HPDE6-E6E7 (cell line): ENCODE data around the gene DNM1.
"Not testable (repeated sequence)": the region's sequence is repeated elsewhere in the genome, so short reads cannot be mapped to it uniquely, and the experiment has no call there.

Experiments
- DNase-seq: peaks from one replicate; pipeline ENCODE4 v3.0.0; 2011; ENCODE audit warnings: missing footprints; ENCODE audit errors: extremely low spot score

The DNM1 gene

GRCh38 chr9:128178806-128179431, 24.3 kb upstream of the DNM1 start:
- DNase-seq = no peak

DNA sequence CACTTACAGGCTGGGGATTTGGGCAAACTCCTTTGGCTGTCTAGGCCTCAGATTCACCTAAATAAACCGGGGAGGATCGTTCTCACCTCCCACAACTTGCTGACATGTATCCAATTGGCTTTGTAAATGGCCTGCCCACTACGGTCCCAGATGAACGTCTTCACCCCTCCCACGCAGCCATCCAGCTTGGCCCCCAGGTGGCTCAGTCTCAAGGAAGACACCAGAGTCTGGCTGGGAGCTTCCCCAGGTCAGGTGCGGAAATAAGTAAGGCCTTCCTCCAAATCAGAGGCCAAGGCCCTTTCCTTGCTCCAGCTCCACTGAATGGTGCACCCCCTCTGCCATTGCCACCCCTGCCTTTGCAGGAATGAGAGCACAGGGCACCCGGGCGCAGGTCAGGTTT, 23.2 kb upstream of the DNM1 start:
- no peak for DNase-seq

- no peak for DNase-seq
These were observed 22.7 kb upstream of the DNM1 start for GRCh38 chr9:128180447-128180846.

- not testable (repeated sequence) for DNase-seq
These were observed 21.7 kb upstream of the DNM1 start for GRCh38 chr9:128181480-128181879.

- DNase-seq = no peak
These were observed 20.1 kb upstream of the DNM1 start for GRCh38 chr9:128182893-128183588.

GRCh38 chr9:128185979-128186965, 16.9 kb upstream of the DNM1 start:
- no peak for DNase-seq

- no peak for DNase-seq
These were observed 15.8 kb upstream of the DNM1 start for GRCh38 chr9:128187361-128187760.

DNA sequence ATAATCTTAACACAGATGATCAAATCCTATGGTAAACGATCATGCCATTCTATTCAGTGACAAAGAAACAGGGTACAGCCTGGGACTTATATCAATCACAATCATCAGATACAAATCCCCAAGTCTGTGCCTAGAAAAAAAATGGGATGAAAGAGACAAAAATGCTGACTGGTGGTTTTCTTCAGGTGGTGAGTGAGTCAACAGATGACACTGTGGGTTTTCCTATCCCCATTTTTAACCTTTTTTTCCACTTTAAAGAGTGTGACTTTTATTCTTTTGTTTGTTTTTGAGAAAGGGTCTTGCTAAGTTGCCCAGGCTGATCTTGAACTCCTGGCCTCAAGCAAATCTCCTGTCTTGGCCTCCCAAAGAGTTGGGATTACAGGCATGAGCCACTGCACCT, 15.0 kb upstream of the DNM1 start:
- no peak for DNase-seq

DNA sequence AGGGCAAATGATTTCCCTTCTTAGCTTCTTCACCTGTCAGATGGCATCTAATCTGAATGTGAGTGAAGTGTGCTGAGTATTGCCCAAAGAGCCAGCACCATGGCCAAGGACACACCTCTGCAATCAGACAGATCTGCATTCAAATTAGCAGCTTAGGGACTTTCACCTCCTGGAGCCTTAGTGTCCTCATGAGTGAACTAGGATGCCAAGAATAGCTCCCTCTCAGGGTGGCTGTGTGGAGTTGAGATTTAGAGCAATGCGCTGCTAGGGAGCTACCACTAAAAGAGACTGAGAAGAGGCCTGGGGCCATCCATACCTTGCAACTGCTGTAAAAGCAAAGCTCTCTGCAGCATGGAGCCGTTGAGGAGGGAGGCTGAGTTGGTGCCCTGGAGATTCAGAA, 13.2 kb upstream of the DNM1 start:
- DNase-seq = no peak

GRCh38 chr9:128190516-128191405, 12.4 kb upstream of the DNM1 start:
- no peak for DNase-seq

DNA sequence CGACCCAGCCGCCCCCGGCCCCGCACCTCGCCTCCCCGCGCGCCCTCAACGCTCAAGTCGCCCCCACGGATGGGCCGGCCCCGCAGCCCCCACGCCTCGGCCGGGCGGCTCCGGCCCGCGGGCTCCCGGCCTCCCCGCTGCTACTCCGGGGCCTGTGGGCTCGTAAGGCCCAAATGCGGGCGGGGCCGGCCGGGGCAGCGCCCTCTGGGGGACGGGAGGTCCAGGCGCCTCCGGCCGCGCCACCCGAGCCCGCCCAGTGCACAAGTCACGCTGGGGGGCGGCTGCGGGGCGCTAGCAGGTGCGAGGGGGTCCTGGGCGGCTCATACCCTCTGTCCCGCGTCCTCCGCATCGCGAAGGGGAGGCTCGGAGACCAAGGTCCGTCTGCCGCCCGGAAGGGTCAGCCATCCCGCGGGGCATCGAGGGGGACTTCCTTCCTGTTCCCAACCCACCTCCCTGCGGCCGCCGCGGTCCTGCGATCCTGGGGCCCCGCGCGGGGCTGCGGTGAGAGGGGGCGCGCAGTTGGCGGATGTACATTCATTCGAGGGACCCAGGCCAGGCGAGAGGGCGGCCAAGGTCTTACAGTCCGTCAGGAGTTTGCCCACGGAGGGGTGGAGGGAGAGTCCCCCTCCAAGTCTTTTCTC, 11.7 kb upstream of the DNM1 start, which contains the start of gene CIZ1:
Gene CIZ1, minus strand, starts transcription at position 167 of the 641 bp plus-strand sequence. CDS start 715 bp downstream, outside the sequence.
- DNase-seq = peak; percentile 80

DNA sequence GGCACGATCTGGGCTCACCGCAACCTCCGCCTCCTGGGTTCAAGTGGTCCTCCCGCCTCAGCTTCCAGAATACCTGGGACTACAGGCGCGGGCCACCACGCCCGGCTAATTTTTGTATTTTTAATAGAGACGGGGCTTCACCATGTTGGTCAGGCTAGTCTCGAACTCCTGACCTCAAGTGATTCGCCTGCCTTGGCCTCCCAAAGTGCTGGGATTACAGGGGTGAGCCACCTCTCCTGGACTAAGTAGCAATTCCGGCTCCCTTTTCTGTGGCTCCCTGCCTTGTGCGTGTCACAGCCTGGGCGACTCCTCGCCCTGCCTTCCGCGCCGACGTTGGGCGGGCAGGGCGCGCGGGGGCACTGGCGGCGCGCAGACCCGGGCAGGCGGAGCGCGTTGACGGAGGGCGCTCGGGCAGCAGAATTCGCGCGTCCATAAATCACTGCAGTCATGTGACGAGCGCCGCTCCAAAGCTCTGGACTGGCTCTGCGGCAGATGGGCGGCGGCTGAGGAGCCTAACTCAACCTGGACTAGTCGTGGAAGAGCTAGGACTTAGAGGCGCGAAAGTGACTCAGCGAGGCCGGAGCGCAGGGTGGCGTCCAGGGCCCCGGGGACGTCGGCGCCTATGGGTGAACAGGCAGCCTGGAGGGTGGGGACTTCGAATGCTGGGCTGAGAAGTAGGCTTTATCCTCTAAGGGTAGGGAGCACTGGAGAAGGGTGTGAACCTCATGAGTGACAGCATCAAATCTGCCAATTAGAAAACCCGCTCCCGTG, 10.4 kb upstream of the DNM1 start:
- DNase-seq = peak; percentile 55

DNA sequence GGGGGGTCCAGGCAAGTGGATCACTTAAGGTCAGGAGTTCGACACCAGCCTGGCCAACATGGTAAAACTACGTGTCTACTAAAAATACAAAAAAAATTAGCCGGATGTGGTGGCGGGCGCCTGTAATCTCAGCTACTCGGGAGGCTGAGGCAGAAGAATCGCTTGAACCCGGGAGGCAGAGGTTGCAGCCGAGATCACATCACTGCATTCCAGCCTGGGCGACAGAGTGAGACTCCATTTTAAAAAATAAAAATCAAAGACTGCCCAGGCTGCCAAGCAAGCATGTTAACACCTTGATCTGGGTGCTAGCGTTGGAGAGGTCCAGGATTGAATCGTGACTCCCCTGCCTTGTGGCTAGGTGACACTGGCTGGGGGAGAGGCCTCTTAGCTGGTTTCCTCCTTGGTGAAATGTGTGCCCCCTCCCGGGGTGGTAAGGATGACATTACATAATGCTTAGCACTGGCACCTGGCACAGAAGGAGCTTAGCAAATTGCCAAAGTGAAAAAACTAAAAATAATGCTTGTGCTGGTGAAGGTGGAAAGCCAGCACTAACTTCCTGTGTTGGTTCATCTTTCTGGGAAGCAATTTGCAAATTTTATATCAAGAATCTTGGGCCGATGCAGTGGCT, 9.6 kb upstream of the DNM1 start:
- DNase-seq = no peak

DNA sequence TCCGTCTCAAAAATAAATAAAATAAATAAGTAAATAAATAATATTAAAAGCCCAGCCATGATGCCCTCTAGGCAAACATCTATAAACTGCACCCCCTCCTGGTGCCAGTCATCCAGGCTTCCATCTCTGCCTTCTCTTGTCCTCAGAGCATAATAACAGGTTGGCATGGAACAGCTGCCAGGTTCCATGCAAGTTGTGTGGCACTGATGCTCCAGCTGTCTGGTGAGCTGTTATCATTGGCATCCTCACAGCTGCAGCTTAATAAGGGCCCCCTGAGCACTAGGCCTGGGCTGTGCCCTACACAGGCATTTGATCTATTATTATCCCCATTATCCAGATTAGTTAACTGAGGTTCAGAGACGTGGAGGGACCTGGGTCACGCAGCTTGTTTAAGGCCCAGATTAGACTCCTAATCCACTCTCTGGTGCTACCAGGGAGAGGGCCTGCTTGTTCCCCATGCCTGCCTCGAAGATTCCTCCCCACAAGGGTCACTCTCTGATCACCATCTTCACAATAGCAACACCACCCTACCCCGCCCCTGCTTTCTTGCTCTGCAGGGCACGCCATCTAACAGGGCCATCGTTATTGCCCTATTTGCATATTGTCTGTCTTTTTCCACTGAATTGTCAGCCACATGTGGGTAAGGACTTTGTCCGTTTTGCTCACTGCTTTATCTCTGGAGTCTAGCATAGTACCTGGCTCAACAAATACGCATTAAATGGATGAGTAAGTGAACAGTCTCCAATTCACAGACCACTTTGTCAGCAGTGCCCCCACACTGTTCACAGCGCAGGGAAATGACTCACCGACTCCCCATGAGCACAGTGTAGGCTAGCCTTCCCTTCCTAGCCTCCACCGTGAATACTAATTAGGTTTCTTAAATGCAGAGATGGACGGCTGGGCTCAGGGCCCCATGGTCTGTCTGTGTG, 1.5 kb upstream of the DNM1 start:
- no peak for DNase-seq

DNA sequence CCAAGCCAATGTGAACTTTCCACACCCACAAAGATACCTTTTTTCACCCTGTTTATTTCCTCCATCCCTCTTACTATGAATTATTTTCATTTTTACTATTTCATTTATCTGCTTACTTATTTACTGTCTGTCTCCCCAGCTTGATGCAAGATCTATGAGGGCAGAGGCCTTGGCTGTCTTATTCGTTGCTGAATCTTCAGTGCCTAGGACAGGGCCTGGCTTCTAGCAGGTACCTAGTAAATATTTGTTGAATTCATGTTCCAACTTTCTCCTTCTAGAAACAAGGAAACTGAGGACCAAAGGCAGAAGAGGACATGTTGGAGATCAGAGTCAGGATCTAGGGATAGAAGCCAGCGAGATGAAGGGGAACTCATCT, 543 bp upstream of the DNM1 start:
- no peak for DNase-seq

DNA sequence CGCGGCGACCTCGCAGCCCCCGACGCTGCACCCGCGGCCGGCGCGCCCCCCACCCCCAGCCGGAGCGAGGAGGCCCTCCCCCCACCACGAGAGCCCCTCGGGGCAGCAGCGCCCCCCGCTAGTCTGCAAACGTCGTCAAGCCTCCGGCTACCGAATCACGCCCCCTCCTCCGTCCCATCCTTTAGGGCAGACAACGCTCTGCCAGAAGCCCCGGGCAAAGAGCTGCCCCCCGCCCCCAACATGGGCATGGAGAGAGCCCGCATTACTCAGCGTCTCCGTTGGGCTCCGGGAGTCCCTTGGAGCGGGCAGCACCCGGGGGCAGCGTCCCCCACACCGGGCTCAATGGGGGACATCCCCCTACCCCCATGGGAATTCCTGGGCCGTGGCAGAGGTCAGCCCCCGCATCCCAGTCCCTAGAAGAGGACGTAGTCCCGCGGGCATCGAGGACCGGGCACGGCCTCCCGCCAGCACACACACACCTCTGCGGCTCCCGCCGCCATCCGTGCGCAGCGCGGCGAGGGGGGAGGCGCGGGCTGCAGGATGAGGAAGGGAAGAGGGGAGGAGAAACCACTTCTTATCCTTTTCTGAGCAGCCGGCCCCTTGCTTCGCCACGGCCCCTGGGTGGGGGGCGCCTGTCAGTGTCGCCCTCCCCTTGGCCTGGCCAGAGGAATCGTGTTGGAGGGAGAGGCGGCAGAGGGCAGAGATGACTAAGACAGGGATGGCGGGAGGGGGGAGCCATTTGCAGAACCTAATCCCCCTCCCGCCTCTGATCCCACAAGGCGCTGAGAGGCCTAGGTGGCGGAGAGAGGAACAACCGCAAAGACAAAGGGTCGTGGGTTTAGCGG, 750 bp downstream of the DNM1 start:
- peak; percentile 48 for DNase-seq

GRCh38 chr9:128204858-128205257, 1.7 kb downstream of the DNM1 start:
- DNase-seq = no peak
